Colonic mucosa (tissue), 4 donors: ENCODE data around the gene PDE8B. TPM values are rescaled to one million over a fixed set of nuclear protein-coding genes. Genes with fewer than 3 reads are reported as not detected.

Source experiments
- DNase-seq: peaks from one replicate; pipeline ENCODE4 v3.0.0-alpha.2; 2020
- H3K27ac ChIP-seq: fragments of 200-600 bp; one replicate; pipeline ENCODE4 v1.8.0; 2021
- H3K27me3 ChIP-seq: fragments of 200-600 bp; one replicate; pipeline ENCODE4 v1.8.0; 2021
- H3K36me3 ChIP-seq: fragments of 200-600 bp; one replicate; pipeline ENCODE4 v1.8.0; 2021
- H3K4me1 ChIP-seq: fragments of 200-600 bp; one replicate; pipeline ENCODE4 v1.8.0; 2021; ENCODE audit warnings: mild to moderate bottlenecking
- H3K4me3 ChIP-seq: fragments of 200-600 bp; one replicate; pipeline ENCODE4 v1.8.0; 2021
- H3K9ac ChIP-seq, 2 donors: one replicate each; pipeline ENCODE4 v1.7.0; 2013; ENCODE audit warnings: control low read depth in 2 of 2, low read depth in 2 of 2, low read length in 2 of 2
- H3K9me3 ChIP-seq: fragments of 200-600 bp; one replicate; pipeline ENCODE4 v1.8.0; 2021
- CTCF ChIP-seq: fragments of 200-600 bp; IDR thresholded peaks from one replicate; pipeline ENCODE4 v1.8.0; 2022; ENCODE audit warnings: antibody characterized with exemption, mild to moderate bottlenecking
- intact Hi-C: fragments of 100-400 bp; cut with DNase I; formaldehyde crosslinking; loops from one replicate; pipeline ENCODE4 v1.14.1; 2022
- total RNA-seq, 2 donors: library from RNA; stranded (reverse); fragmentation: NEBNext Ultra II Directional in 1 of 2; extraction: Animal tissue kit (Norgen Biotek cat#: 25700) in 1 of 2; gene quantifications; one replicate each; pipeline ENCODE4 v1.2.1, GENCODE V29; 2021
- donor health status: healthy.
- donor health status: DM: no; HTN: no; CAD: no.
- donor health status: DM: no; HTN: no; CAD: no.

PDE8B gene
- total RNA-seq, 2 donors from 2014 or later, result 0.86 to 1.8 TPM

- no peak for DNase-seq
- no peak overlapping the region for H3K27ac ChIP-seq
- H3K27me3 ChIP-seq, result no peaks in the 10 kb centered on the region
- no peaks in the 10 kb centered on the region for H3K9me3 ChIP-seq
- no peaks in the 10 kb centered on the region for H3K4me1 ChIP-seq
- TF ChIP-seq CTCF, result no peak
- no peaks in the 10 kb centered on the region for H3K36me3 ChIP-seq
- H3K9ac ChIP-seq, result no peak overlapping the region
- H3K4me3 ChIP-seq, result no peak overlapping the region
- intact Hi-C loops, result no loop called here
Measured at GRCh38 chr5:77356740-77357139, 146.3 kb downstream of the PDE8B start.

GRCh38 chr5:77358255-77359205 lies 148.1 kb downstream of the PDE8B start:
- no peak for TF ChIP-seq CTCF
- no peak overlapping the region for H3K27ac ChIP-seq
- H3K9me3 ChIP-seq, result no peaks in the 10 kb centered on the region
- no peak overlapping the region for H3K9ac ChIP-seq
- intact Hi-C loops, result no loop called here
- no peak overlapping the region for H3K4me3 ChIP-seq
- H3K27me3 ChIP-seq, result no peaks in the 10 kb centered on the region
- no peak for DNase-seq
- no peaks in the 10 kb centered on the region for H3K36me3 ChIP-seq
- no peaks in the 10 kb centered on the region for H3K4me1 ChIP-seq

GRCh38 chr5:77359231-77359630 lies 148.8 kb downstream of the PDE8B start:
- Histone ChIP-seq H3K4me3 (no peak overlapping the region), H3K27me3 (no peaks in the 10 kb centered on the region), H3K27ac (no peak overlapping the region), H3K9me3 (no peaks in the 10 kb centered on the region), H3K4me1 (no peaks in the 10 kb centered on the region), H3K9ac (no peak overlapping the region), H3K36me3 (no peaks in the 10 kb centered on the region)
- DNase-seq, result no peak
- TF ChIP-seq CTCF, result no peak
- intact Hi-C loops, result no loop called here

- Histone ChIP-seq H3K27ac (no peak overlapping the region), H3K9me3 (no peaks in the 10 kb centered on the region), H3K36me3 (no peaks in the 10 kb centered on the region), H3K27me3 (no peaks in the 10 kb centered on the region), H3K4me1 (no peaks in the 10 kb centered on the region), H3K9ac (no peak overlapping the region), H3K4me3 (no peak overlapping the region)
- no peak for DNase-seq
- intact Hi-C loops, result no loop called here
- TF ChIP-seq CTCF, result no peak
Measured at GRCh38 chr5:77360381-77360780, 149.9 kb downstream of the PDE8B start.

- no peak for DNase-seq
- TF ChIP-seq CTCF, result no peak
- no peaks in the 10 kb centered on the region for H3K27me3 ChIP-seq
- no peak overlapping the region for H3K4me3 ChIP-seq
- H3K27ac ChIP-seq, result no peak overlapping the region
- H3K9ac ChIP-seq, result no peak overlapping the region
- no peaks in the 10 kb centered on the region for H3K36me3 ChIP-seq
- H3K9me3 ChIP-seq, result no peaks in the 10 kb centered on the region
- intact Hi-C loops, result no loop called here
- H3K4me1 ChIP-seq, result no peaks in the 10 kb centered on the region
Measured at GRCh38 chr5:77360973-77361372, 150.5 kb downstream of the PDE8B start.
